GM03348 (cell line): ENCODE measurements around the gene MAN1B1.

Experiments
- DNase-seq: peaks from one replicate; pipeline ENCODE4 v3.0.0; 2012; ENCODE audit warnings: low spot score

MAN1B1 gene

DNA sequence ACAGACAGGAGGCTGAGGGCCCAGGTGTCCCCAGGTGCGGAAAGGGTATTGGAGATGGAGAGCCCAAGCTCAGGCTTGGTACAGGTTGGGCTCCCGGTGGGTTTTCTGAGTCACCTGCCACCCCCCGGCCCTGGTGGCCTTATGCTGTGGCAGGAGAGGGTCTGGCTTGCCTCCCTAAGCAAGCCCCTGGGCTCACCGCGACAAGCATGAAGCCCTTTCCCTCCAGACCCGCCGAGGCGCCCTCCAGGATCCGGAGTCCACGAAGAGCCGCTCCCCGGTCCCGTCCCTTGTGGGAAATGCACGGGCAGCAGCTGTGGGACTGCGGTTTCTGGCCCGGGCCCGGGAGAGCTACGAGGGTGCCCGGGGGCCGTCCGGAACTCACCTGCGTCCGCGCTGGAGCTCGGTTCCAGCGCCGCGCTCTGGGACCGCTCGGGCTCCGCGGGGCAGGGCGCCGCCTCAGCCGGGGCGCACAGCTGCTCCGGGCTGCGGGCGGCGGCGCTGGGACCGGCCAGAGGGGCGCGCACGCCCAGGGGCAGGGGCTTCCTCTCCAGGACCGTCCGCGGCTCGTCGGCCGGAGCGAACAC is 17.2 kb upstream of the MAN1B1 start:
- DNase-seq, result no peak

DNA sequence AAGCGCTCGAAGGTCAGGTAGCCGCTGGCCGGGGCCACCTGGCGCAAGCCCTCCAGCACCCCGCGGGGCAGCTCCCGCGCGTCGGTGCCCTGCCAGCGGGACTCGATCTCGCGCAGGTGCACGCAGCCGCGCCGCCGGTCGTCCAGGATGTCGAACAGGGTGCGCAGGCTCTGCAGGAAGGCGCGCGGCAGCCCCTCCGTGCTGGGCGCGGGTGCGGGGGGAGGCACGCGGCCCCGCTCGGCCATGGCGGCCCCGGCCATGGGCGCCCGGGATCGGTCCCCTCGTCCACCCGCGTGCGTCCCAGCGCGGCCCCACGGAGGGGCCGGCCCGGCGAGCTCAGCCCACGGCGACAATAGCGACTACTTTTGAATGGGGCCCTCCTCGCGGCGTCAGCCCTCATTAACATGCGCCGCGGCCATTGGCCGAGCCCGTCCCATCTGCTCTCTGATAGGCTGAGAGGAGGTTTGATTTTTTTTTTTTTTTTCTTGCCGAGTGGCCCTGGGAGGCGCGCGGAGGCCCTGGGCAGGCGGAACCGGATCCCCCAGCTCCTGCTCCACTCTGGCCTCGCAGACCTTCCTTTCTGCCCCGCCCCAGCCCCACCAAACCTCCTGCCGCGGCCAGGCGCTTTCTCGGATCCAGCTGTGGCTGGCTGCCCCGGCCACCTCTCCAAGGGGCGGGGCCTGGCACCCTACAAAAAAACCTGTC is 16.4 kb upstream of the MAN1B1 start, which contains the start of gene SAPCD2:
Gene SAPCD2, minus strand, starts transcription at position 357 of the 705 bp plus-strand sequence. Its CDS starts 97 bp downstream, at position 260.
- DNase-seq, result peak; percentile 96

DNA sequence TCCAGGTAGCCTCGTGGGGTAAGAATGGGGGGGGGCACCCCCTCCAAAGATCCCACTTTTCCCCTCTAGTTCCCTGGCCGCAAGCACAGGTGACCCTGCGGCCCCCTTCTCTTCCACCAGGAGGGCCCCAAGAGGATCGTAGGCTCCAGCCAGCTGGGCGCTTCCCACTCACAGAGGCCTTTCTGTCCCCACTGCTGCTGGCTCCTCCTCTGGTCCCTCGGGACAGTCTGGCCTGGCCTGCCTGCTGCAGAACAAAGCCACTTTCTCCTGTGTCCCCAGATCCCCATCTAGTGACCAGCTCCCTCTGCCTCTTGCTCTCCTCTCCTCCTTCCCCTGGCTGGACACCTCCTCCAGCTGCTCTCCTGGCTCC is 15.9 kb upstream of the MAN1B1 start:
- DNase-seq, result no peak

DNA sequence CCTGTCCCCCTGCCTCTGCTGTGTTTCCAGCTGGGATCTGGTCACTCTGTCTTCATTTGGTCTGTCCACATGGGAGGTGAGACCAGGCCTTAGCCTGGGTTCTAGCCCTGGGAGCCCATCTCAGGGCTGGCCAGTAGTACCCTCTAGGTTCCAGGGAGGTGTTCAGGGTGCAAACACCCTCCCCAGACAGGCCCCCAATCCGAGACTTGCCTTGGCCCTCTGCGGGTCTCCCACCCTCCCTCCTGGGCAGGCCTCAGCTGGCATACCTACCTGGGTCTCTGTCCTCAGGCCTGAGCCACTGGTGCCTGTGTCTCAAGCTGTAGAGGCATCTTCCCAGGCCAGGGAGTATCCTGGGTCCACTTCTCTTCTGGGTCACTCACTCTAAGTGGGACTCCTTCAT is 15.5 kb upstream of the MAN1B1 start:
- no peak for DNase-seq

DNA sequence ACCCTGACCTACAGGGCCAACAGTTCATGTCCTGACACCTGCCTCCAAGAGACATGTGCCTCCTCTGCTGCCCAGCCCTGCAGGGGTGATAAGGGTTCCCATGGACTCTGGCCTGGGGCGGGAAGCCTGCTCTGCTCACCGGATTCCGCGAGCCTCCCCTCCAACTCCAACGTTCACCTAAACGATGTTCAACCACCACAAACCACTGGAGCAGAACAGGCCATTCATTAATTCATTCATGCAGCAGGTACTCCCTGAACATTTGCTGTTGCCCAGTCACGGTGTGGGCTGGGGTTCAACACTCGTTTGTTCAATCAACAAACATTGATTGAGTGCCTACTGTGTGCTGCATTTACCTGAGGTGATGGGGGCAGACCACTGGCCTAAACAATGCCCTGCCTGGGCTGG is 12.8 kb upstream of the MAN1B1 start:
- DNase-seq, result no peak

DNA sequence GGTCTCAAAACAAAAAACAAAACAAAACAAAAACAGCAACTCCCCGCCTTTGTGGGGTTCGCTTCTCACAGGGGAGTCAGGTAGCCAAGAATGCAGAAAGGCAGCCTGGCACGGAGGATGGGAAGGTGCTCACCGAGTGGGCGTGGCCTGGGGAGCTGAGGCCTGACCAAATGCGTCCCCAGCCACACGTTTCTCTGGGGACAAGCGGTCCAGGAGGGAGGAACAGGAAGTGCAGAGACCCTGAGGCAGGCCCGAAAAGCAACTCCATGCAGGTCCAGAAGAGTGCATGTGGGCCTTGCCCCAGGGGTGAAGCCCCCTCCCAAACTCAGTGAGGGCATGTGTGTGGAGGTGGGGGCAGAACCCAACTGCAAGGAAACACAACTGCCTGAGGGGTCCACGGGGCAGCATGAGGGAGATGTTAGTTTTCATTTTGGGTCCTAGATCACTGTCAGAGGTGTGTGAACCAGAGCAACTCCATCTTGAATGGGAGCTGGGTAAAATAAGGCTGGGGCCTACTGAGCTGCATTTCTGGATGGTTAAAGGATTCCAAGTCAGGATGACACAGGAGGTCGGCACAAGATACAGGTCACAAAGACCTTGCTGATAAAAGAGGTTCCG is 12.0 kb upstream of the MAN1B1 start:
- no peak for DNase-seq

DNA sequence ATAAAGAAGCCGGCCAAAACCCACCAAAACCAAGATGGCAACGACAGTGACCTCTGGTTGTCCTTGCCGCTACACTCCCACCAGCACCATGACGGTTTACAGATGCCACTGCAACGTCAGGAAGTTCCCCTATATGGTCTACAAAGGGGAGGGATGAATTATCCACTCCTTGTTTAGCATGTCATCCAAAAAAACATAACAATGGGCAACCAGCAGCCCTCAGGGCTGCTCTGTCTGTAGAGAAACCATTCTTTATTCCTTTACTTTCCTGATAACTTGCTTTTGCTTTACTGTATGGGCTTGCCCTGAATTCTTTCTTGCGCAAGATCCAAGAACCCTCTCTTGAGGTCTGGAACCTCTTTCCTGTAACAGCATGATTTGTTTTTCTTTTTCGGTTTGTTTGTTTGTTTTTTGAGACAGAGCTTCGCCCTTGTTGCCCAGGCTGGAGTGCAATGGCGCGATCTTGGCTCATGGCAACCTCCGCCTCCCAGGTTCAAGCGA is 11.5 kb upstream of the MAN1B1 start:
- no peak for DNase-seq

DNA sequence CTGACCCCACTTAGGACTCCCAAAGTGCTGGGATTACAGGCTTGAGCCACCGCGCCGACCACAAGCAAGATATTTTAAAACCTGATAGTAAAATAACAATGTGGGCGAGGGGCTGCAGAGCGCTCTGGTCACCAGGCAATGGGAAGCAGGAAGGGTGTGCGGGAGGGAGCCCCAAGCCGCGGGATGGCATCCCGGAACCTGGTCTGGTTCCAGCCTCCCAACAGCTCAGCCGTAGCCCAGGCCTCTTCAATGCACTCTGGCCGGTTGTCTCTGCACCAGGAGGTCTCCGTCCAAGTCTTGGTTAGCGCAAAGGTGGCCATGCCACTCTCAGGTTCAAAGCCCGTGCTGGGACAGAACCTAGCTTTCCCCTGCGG is 10.2 kb upstream of the MAN1B1 start:
- no peak for DNase-seq

DNA sequence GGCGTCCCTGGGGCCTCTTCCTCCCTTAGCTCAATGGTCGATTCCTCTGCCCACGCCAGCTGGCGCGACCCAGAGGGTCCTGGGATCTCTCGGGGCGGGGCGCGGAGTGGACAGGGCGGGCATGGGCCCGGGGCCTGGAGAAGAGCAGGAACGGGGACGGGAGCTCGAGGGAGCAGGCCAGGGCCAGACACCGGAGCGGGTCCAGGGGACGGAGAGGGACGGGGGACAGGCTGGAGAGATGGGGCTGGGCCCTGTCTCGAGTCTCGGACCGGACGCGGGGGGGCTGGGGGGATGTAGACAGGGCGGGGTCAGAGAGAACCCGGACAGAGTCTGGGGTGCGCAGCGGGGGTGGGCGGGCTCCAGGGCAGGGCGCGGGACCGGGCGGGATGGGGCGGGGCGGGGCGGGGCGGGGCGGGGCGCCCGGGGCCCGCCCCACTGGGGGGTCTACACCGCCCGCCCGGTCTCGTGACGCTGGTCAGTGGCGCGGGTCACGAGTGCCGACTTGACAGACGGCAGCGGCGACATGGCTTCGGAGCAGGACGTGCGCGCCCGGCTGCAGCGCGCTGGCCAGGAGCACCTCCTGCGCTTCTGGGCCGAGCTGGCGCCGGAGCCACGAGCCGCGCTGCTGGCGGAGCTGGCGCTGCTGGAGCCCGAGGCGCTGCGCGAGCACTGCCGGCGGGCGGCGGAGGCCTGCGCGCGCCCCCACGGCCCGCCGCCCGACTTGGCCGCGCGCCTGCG is 9.6 kb upstream of the MAN1B1 start, which contains the start of gene UAP1L1:
Gene UAP1L1, plus strand, starts transcription at position 508 of the 738 bp plus-strand sequence. Its CDS starts 16 bp downstream, at position 524.
- DNase-seq, result peak; percentile 93

DNA sequence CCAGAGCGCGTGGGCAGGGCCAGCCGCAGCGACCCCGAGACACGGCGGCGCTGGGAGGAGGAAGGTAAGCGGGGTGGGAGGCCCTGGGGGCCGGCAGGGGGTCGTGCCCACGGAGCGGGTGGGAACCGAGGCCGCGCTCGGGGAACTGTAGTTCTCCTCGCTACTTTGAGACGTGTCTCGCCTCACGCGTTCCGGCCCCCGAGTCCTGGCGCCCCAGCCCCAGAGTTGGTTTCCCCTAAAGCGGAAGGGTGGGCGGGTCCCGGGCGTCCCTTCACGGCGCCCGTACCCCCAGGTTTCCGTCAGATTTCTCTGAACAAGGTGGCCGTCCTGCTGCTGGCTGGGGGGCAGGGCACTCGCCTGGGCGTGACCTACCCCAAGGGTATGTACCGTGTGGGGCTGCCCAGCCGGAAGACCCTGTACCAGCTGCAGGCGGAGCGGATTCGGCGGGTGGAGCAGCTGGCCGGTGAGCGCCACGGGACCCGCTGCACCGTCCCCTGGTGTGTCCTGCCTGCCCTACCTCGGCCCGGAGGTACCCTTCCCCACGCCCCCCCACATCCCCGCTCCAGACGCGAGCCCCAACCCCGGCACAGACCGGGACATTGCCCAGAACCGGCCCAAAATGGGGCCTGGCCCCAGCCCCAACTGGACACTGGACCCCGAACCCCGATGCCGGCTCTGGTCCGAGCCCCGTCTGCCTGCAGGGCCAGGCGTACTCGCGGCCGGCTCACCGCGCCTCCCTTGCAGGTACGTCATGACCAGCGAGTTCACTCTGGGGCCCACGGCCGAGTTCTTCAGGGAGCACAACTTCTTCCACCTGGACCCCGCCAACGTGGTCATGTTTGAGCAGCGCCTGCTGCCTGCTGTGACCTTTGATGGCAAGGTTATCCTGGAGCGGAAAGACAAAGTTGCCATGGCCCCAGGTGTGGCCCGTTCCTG is 8.8 kb upstream of the MAN1B1 start:
- no peak for DNase-seq

DNA sequence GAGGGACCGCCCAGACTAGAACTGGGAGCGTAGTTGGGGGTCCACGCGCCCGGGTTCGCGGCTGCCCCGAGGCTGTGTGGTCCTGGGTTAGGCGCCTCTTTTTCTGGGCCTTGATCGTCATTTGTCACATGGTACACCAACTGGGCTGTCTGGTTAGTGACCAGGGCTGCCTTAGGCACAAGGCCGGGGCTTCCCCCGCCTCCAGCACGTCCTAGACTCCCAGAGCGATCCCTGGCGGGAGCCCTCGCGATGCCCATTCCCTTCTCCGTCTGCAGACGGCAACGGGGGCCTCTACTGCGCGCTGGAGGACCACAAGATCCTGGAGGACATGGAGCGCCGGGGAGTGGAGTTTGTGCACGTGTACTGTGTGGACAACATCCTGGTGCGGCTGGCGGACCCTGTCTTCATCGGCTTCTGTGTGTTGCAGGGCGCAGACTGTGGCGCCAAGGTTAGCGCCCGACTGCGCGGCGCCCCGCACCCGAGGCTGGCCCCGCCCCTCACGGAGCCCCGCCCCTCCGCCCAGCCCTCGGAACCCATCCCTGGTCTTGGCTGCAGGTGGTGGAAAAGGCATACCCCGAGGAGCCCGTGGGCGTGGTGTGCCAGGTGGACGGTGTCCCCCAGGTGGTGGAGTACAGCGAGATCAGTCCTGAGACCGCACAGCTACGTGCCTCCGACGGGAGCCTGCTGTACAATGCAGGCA is 7.9 kb upstream of the MAN1B1 start:
- DNase-seq, result no peak

DNA sequence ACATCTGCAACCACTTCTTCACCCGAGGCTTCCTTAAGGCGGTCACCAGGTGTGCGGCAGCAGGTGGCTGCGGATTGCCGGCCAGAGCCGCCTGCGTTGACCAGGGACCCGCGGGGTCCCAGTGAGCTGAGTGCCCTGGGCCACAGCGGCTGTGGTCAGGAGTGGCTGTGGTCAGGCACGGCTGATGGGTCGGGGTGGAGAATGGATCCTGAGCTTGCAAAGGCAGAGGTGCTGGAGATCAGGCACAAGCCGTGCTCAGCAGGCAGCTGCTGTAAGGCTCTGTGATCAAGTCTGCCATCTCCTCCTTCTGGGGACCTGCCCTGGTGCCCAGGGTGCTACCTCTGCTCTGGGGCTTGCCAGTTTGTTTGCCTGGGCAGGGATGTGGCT is 7.4 kb upstream of the MAN1B1 start:
- DNase-seq, result no peak

DNA sequence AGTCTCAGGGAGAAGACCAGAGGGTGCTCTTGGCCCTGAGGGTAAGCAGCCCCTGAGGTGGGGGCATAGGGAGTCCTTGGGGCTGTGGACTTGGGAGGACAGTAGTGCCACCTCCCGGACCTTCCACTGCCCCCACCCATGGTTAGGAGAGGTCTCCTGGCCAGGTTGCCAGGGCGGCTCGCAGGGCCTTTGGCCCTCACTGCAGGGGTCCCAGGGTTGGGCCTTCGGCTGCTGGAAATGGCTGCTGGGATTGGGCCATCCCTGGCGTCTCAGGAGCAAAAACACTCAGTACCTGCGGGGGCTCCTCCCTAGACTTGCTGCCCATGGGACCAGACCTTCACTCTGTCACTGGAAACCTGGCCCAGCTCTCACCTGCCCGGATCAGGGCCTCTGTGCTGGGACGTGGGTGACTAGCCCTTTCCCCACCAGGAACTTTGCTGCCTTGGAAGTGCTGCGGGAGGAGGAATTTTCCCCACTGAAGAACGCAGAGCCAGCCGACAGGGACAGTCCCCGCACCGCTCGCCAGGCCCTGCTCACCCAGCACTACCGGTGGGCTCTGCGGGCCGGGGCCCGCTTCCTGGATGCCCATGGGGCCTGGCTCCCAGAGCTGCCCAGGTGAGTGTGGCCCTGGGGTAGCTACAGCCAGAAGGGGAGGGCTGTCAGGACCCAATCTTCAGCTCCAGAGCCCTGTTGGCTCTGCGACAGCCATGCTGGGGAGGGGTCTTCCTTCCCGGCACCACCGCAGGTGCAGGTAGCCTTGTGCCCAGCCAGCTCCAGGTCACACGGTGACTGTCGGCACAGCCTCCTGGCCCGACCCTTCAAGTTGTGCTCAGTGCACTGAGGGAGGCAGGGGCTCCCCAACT is 6.3 kb upstream of the MAN1B1 start:
- DNase-seq, result no peak

DNA sequence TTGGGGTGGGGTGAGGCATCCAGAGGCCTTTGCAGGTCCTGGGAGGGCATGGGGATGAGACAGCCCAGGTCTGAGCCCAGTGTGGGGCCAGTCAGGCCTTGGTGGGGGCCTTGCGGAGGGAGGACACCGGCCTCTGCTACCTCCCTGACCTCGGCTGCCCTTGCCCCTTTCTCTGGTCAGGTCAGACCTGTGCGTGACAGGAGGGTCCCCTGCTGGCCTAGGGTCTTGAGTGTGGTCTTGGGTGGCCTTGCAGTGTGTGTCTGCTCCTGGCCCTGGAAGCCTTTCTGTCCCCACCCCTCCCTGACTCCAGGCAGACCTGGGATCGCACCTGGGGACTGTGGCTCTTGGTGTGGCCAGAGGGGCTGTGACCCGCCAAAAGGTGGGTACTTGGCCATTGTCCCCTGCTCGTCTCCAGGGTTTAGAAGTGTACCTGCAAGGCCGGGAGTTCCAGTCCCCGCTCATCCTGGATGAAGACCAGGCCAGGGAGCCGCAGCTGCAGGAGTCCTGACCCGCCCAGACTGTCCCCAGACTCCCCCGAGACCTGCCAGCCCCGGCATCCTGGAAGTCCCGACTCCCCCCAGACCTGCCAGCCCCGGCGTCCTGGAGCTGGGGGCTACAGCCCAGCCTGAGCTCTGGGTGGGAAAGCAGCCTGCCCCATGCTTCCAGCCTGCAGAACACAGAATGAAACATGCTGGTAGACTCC is 4.4 kb upstream of the MAN1B1 start:
- no peak for DNase-seq

DNA sequence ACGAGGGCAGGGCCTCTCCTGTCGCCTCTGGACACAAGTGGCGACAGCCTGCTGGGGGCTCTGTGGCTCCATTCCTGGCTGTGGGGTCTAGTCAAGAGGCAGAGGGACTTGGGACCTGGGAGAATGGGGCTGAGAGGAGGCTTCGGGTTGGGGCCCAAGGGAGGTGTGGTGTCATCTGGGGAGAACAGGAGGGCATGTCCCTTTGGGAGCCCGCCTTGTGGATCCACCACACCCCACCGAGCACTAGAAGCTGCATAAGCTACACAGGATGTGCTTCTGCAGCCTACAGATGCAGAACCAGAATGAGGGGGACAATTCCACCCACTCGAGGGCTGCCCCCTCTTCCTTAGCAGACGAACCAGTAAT is 3.9 kb upstream of the MAN1B1 start:
- no peak for DNase-seq

DNA sequence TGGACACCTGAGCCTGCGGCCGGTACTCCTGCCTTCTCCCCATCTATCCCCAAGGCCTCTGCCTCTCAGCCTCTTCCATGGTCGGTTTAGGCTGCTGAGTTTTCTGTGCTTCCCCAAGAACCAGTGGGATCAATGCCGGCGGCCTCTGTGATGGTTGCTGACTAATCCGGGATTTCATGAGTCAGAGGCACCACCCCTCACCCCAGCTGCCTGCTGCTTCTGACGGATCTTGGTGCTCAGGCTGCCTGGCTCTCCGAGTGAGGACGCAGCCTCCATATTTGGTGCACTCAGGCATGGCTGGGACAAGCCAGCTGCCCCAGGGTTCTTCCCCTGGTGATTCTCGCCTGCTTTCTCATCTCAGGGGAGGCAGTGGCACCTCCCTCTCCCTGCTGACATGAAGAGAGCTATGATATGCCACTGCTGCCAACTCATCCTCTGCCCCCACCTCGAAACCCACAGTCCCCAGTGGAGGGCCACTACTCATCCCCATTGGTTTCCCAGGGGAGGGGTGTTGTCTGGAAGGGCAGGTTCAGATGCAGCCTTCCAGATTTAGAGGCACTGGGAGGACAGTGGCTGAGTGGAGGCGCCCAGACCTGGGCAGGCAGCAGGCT is 3.3 kb upstream of the MAN1B1 start:
- DNase-seq, result peak; percentile 94

DNA sequence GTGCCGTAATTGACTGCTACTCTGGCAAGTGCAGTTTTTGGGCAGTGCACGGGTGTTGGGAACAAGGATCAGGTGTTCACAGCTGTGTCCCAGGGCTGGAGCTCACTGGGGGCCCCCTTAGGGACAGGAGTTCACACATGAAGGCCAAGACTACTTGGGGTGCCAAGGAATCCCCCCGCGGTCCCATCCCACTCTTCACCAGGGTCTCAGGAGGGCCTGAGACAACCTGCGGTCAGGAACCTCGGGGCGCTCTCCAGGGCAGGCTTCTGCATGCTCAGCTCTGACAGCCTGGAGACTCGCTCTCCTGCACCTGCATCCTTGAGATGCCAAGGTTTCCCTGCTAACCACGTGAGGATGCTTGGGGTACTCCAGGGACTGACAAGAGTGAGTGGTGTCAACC is 2.3 kb upstream of the MAN1B1 start:
- no peak for DNase-seq

DNA sequence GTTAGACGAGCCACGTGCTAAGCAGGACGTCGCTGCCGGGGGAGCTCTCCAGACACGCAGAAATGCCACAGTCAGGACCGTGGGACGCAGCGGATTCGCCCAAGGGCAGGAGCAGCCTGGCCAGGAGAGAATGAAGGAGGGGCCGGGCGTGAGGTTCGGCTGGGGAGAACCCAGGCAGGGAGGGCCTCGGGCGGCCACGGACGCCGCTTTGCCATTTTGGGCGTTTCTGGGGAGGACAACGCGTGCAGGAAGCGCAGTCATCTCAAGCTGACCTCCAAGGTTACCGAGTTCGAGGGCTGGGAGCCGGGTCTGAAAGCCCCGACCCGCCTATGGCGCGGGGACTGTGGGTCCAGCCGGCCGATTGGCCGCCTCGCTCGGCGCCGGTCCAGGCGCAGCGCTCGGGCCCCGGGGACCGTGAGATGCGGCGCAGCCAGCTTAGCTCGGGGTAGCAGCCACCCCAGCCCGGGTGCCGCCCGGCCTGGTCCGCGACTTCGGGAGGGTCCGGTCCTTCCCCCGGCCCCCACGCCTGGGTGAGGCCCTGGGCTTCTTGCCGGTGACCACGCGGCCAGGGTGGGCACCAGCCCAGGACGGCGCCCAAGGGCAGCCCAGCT is 760 bp upstream of the MAN1B1 start:
- peak; percentile 64 for DNase-seq
